MCF 10A (cell line): ENCODE results near the gene BRAF. TPM values are rescaled to one million over a fixed set of nuclear protein-coding genes. Genes with fewer than 3 reads are reported as not detected.
A peak's percentile ranks its signal among the peaks of the same experiment; 100 is the strongest.
"Not testable (repeated sequence)": the region's sequence is repeated elsewhere in the genome, so short reads cannot be mapped to it uniquely, and the experiment has no call there.

Experiments
- BruUV-seq: library from RNA; stranded (reverse); fragments of 400-500 nt; replicated peaks from 2 replicates; lab custom pipeline; 2021; lab: Mats Ljungman, UMichigan
- CTCF ChIA-PET: fragments of 300-600 bp; sonication (Branson Sonifier 250); formaldehyde crosslinking; extraction: SDS; loops from one replicate; lab custom pipeline; 2021; ENCODE audit warnings: antibody characterized with exemption, inconsistent platforms; lab: Yijun Ruan, JAX
- POLR2A ChIA-PET: fragments of 300-600, 350-650 bp; sonication (Branson Sonifier 250); formaldehyde crosslinking; extraction: SDS; loops from one replicate; lab custom pipeline; 2020; ENCODE audit warnings: antibody characterized with exemption, inconsistent platforms; lab: Yijun Ruan, JAX
- DNase-seq: peaks from one replicate; pipeline ENCODE4 v3.0.0-alpha.2; 2018; ENCODE audit not compliant: unreplicated experiment
- H3K27ac Mint-ChIP-seq: one replicate; pipeline ENCODE4 v1.8.0; 2022; ENCODE audit warnings: mild to moderate bottlenecking, low read depth, mixed read lengths; ENCODE audit not compliant: unreplicated experiment
- H3K27me3 Mint-ChIP-seq: one replicate; pipeline ENCODE4 v1.8.0; 2022; ENCODE audit warnings: mixed read lengths; ENCODE audit not compliant: insufficient read depth, unreplicated experiment
- H3K36me3 Mint-ChIP-seq: one replicate; pipeline ENCODE4 v1.8.0; 2022; ENCODE audit warnings: mild to moderate bottlenecking, moderate library complexity, mixed read lengths; ENCODE audit not compliant: insufficient read depth, unreplicated experiment
- H3K4me1 Mint-ChIP-seq: one replicate; pipeline ENCODE4 v1.8.0; 2022; ENCODE audit warnings: mixed read lengths; ENCODE audit not compliant: insufficient read depth, unreplicated experiment
- H3K4me3 Mint-ChIP-seq: one replicate; pipeline ENCODE4 v1.8.0; 2022; ENCODE audit warnings: mild to moderate bottlenecking, moderate library complexity, mixed read lengths; ENCODE audit not compliant: unreplicated experiment
- H3K9me3 Mint-ChIP-seq: one replicate; pipeline ENCODE4 v1.8.0; 2022; ENCODE audit warnings: mixed read lengths; ENCODE audit not compliant: unreplicated experiment
- CTCF ChIP-seq: fragments of 200-600 bp; IDR thresholded peaks from one replicate; pipeline ENCODE4 v1.8.0; 2022; ENCODE audit warnings: antibody characterized with exemption, mild to moderate bottlenecking; ENCODE audit not compliant: unreplicated experiment
- intact Hi-C: fragments of 100-400 bp; cut with micrococcal nuclease; formaldehyde crosslinking; loops from 2 replicates; pipeline ENCODE4 v1.14.1; 2022
- total RNA-seq: library from RNA; stranded (reverse); gene quantifications from 2 replicates; pipeline ENCODE4 v1.2.3, GENCODE V29; 2022

BRAF gene
- total RNA-seq, 1 experiment from 2014 or later = 33.7 TPM

GRCh38 chr7:140677496-140677895 lies 247.2 kb downstream of the BRAF start:
- intact Hi-C loops = loop anchor here (5.0 kb wide), 1 partner anchor 335 kb away; the partner anchor contains the start of gene MRPS33
- Mint-ChIP-seq H3K9me3 (no peaks in the 10 kb centered on the region), H3K27me3 (no peaks in the 10 kb centered on the region), H3K4me1 (peaks cover 14% of the 10 kb centered on the region), H3K27ac (peak overlapping the region; percentile 71), H3K36me3 (peaks cover 59% of the 10 kb centered on the region), H3K4me3 (no peak overlapping the region)
- no peak for TF ChIP-seq CTCF
- POLR2A ChIA-PET = no interaction called here
- no TSS peak for BruUV-seq
- CTCF ChIA-PET = interaction anchor here (0.6 to 1.8 kb wide), 2 partner anchors 24 to 194 kb away, joined by 3 to 5 read pairs; no protein-coding TSS in a partner anchor
- DNase-seq = no peak

GRCh38 chr7:140676956-140677355 lies 247.8 kb downstream of the BRAF start:
- Mint-ChIP-seq H3K36me3 (peaks cover 55% of the 10 kb centered on the region), H3K4me1 (peaks cover 14% of the 10 kb centered on the region)
- POLR2A ChIA-PET, H3K9me3 Mint-ChIP-seq, BruUV-seq, H3K27ac Mint-ChIP-seq, H3K4me3 Mint-ChIP-seq, DNase-seq, H3K27me3 Mint-ChIP-seq: not testable (repeated sequence)
- CTCF ChIA-PET = interaction anchor here (0.6 to 2.9 kb wide), 4 partner anchors 9 to 24 kb away, joined by 3 to 9 read pairs (median 4); no protein-coding TSS in a partner anchor
- intact Hi-C loops = loop anchor here (5.0 kb wide), 1 partner anchor 335 kb away; the partner anchor contains the start of gene MRPS33

GRCh38 chr7:140676306-140676705 lies 248.4 kb downstream of the BRAF start:
- no TSS peak for BruUV-seq
- Mint-ChIP-seq H3K4me3 (no peak overlapping the region), H3K27me3 (no peaks in the 10 kb centered on the region)

GRCh38 chr7:140675726-140676125 lies 249.0 kb downstream of the BRAF start:
- no TSS peak for BruUV-seq
- Mint-ChIP-seq H3K9me3 (no peaks in the 10 kb centered on the region), H3K36me3 (peaks cover 50% of the 10 kb centered on the region), H3K4me1 (peaks cover 14% of the 10 kb centered on the region), H3K27ac (no peak overlapping the region), H3K27me3 (no peaks in the 10 kb centered on the region), H3K4me3 (no peak overlapping the region)
- ChIA-PET CTCF (interaction anchor here (1.0 to 2.9 kb wide), 8 partner anchors 9 to 338 kb away, joined by 3 to 9 read pairs (median 4); partner anchors contain the start of gene MRPS33), POLR2A (interaction anchor here (0.5 to 4.1 kb wide), 3 partner anchors 20 to 339 kb away, joined by 3 to 15 read pairs (median 4); partner anchors contain the start of genes MRPS33 and NDUFB2)
- TF ChIP-seq CTCF = no peak
- no peak for DNase-seq
- intact Hi-C loops = loop anchor here (5.0 kb wide), 1 partner anchor 337 kb away; the partner anchor contains the start of gene MRPS33

More at GRCh38 chr7:140676306-140676705, 248.4 kb downstream of the BRAF start:
- intact Hi-C loops = loop anchor here (5.0 kb wide), 1 partner anchor 336 kb away; the partner anchor contains the start of gene MRPS33
- H3K4me1 Mint-ChIP-seq = peaks cover 14% of the 10 kb centered on the region
- ChIA-PET CTCF (interaction anchor here (0.6 to 2.9 kb wide), 5 partner anchors 8 to 158 kb away, joined by 3 to 9 read pairs (median 4); no protein-coding TSS in a partner anchor), POLR2A (interaction anchor here (1.4 to 4.1 kb wide), 2 partner anchors 20 to 338 kb away, joined by 3 to 15 read pairs; partner anchors contain the start of genes MRPS33 and NDUFB2)
- no peak for DNase-seq
- H3K27ac Mint-ChIP-seq = no peak overlapping the region
- no peak for TF ChIP-seq CTCF
- no peaks in the 10 kb centered on the region for H3K9me3 Mint-ChIP-seq
- peaks cover 53% of the 10 kb centered on the region for H3K36me3 Mint-ChIP-seq
